ENCODE measurements around the gene CLEC6A. TPM values are rescaled to one million over a fixed set of nuclear protein-coding genes. Genes with fewer than 3 reads are reported as not detected.

The CLEC6A gene
- total RNA-seq, 4 donors from 2014 or later: not detected

- no peak for DNase-seq (ENCODE audit: low spot score in 2 of 2)
These were observed 6.4 kb upstream of the CLEC6A start for GRCh38 chr12:8449355-8449859.

GRCh38 chr12:8452036-8452435 is 3.7 kb upstream of the CLEC6A start:
- H3K4me1 ChIP-seq: no peaks in the 10 kb centered on the region
- H3K4me3 ChIP-seq: no peak overlapping the region
- H3K27ac ChIP-seq: no peak overlapping the region
- TF ChIP-seq CTCF (IDR thresholded peaks at IDR 0.05): no peak
- TF ChIP-seq POLR2AphosphoS5 (IDR thresholded peaks at IDR 0.05): no peak
- no peak for TF ChIP-seq POLR2A (IDR thresholded peaks at IDR 0.05)
- no peak for TF ChIP-seq EP300 (IDR thresholded peaks at IDR 0.05)
- H3K36me3 ChIP-seq: no peaks in the 10 kb centered on the region
- DNase-seq (ENCODE audit: low spot score in 2 of 2): no peak
- no peaks in the 10 kb centered on the region for H3K9me3 ChIP-seq
- 91% methylated on average over 12 of the region's 12 CpGs for WGBS
- H3K27me3 ChIP-seq: no peaks in the 10 kb centered on the region

More at GRCh38 chr12:8449355-8449859, 6.4 kb upstream of the CLEC6A start:
- 77% methylated on average over 2 of the region's 7 CpGs for WGBS
- Histone ChIP-seq H3K27ac (no peak overlapping the region), H3K27me3 (no peaks in the 10 kb centered on the region), H3K4me1 (no peaks in the 10 kb centered on the region), H3K36me3 (no peaks in the 10 kb centered on the region), H3K4me3 (no peak overlapping the region), H3K9me3 (no peaks in the 10 kb centered on the region)
- TF ChIP-seq POLR2A (IDR thresholded peaks at IDR 0.05) (no peak), CTCF (IDR thresholded peaks at IDR 0.05) (no peak), POLR2AphosphoS5 (IDR thresholded peaks at IDR 0.05) (no peak)

- no peaks in the 10 kb centered on the region for H3K9me3 ChIP-seq
- H3K27me3 ChIP-seq: no peaks in the 10 kb centered on the region
- no peaks in the 10 kb centered on the region for H3K36me3 ChIP-seq
- no peak for DNase-seq (ENCODE audit: low spot score in 2 of 2)
- TF ChIP-seq CTCF (IDR thresholded peaks at IDR 0.05) (no peak), EP300 (IDR thresholded peaks at IDR 0.05) (no peak), POLR2AphosphoS5 (IDR thresholded peaks at IDR 0.05) (no peak), POLR2A (IDR thresholded peaks at IDR 0.05) (no peak)
- 46% methylated on average over 4 of the region's 4 CpGs for WGBS
- no peak overlapping the region for H3K27ac ChIP-seq
- H3K4me1 ChIP-seq: no peaks in the 10 kb centered on the region
- H3K4me3 ChIP-seq: no peak overlapping the region
These were observed 2.7 kb upstream of the CLEC6A start for GRCh38 chr12:8453021-8453513.

- no peak overlapping the region for H3K27ac ChIP-seq
- no peaks in the 10 kb centered on the region for H3K36me3 ChIP-seq
- H3K4me3 ChIP-seq: no peak overlapping the region
- no peaks in the 10 kb centered on the region for H3K27me3 ChIP-seq
- H3K4me1 ChIP-seq: no peaks in the 10 kb centered on the region
- DNase-seq (ENCODE audit: low spot score in 2 of 2): no peak
- no peak for TF ChIP-seq POLR2A (IDR thresholded peaks at IDR 0.05)
- no peak for TF ChIP-seq EP300 (IDR thresholded peaks at IDR 0.05)
- no peak for TF ChIP-seq POLR2AphosphoS5 (IDR thresholded peaks at IDR 0.05)
- TF ChIP-seq CTCF (IDR thresholded peaks at IDR 0.05): no peak
- H3K9me3 ChIP-seq: no peaks in the 10 kb centered on the region
- WGBS: 35% methylated on average over 1 of the region's 1 CpG
These were observed 2.0 kb upstream of the CLEC6A start for GRCh38 chr12:8453796-8454195.

- Histone ChIP-seq H3K27me3 (no peaks in the 10 kb centered on the region), H3K27ac (no peak overlapping the region), H3K4me3 (no peak overlapping the region), H3K9me3 (no peaks in the 10 kb centered on the region), H3K4me1 (no peaks in the 10 kb centered on the region), H3K36me3 (no peaks in the 10 kb centered on the region)
- DNase-seq (ENCODE audit: low spot score in 2 of 2): no peak
- TF ChIP-seq POLR2AphosphoS5 (IDR thresholded peaks at IDR 0.05) (no peak), EP300 (IDR thresholded peaks at IDR 0.05) (no peak), POLR2A (IDR thresholded peaks at IDR 0.05) (no peak), CTCF (IDR thresholded peaks at IDR 0.05) (no peak)
These were observed 491 bp upstream of the CLEC6A start for GRCh38 chr12:8455271-8455670.
